ENCODE measurements around the gene EFNA2.
"Not testable (repeated sequence)": the region's sequence is repeated elsewhere in the genome, so short reads cannot be mapped to it uniquely, and the experiment has no call there.

Gene EFNA2

DNA sequence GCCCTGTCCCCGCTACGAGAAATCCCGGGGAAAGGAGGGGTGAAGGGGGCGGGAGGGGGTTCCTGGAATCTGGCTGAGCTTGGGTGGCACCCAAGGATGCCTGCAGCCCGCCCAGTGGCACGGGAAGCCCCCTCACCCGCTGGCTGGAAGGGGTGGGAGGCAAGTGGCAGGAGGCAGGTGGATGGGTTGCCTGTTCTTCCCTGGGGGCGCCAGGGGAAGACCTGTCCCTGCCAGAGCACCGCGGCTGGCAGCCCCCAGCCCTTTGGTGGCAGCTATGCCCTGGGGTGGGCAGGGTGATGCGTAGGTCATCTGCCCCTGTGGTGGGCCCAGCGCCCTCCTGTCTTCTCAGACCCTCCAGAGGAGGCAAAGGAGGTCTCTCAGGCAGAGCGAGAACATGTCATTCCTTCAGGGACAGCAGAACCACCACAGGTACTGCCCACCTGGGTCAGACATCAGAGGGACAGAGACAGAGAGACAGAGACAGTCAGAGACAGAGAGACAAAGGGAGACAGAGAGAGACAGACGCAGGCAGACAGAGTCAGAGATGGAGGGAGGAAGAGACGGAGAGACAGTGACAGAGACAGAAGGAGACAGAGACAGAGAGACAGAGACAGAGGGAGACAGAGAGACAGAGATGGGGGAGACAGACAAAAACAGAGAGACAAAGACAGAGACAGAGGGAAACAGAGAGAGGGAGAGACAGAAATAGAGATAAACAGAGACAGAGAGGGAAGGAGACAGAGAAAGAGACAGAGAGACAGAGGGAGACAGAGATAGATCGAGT, 36.7 kb downstream of the EFNA2 start:
- TF ChIP-seq, protein P1, sequence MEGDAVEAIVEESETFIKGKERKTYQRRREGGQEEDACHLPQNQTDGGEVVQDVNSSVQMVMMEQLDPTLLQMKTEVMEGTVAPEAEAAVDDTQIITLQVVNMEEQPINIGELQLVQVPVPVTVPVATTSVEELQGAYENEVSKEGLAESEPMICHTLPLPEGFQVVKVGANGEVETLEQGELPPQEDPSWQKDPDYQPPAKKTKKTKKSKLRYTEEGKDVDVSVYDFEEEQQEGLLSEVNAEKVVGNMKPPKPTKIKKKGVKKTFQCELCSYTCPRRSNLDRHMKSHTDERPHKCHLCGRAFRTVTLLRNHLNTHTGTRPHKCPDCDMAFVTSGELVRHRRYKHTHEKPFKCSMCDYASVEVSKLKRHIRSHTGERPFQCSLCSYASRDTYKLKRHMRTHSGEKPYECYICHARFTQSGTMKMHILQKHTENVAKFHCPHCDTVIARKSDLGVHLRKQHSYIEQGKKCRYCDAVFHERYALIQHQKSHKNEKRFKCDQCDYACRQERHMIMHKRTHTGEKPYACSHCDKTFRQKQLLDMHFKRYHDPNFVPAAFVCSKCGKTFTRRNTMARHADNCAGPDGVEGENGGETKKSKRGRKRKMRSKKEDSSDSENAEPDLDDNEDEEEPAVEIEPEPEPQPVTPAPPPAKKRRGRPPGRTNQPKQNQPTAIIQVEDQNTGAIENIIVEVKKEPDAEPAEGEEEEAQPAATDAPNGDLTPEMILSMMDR (IDR thresholded peaks at IDR 0.05; ENCODE audit: borderline replicate concordance, control extremely low read depth, extremely low read depth, insufficient read depth, missing control alignments), result no peak
- no peak for DNase-seq (ENCODE audit: low spot score)
- in situ Hi-C loops (cut with MboI; ENCODE audit: low sequenced_read_pairs, unreplicated experiment), result no loop called here

DNA sequence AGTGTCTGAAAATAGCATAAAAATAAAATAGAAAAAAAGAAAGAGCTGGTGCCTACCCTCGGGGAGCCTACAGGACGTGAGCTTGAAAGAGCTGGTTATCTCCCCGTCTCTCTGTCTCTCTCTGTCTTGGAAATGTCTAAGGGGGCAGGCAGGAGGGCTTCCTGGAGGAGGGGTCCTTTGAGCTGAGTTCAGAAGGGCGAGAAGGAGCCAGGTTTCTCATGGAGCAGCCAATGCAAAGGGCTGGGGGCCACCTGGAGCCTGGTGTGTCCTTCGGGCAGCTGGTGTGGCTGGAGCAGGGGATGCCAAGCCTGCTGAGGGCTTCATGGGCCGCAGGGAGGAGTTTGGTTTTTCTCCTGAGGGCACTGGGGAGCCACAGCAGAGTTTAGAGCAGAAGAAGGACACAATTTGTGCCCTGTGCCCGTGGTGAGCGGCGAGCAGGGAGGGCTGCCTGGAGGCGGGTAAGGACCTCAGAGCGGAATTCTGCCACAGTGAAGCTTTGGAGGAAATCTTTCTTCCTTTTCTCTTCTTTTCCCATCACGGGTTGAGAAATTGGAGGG, 38.7 kb downstream of the EFNA2 start:
- in situ Hi-C loops (cut with MboI; ENCODE audit: low sequenced_read_pairs, unreplicated experiment), result no loop called here
- TF ChIP-seq, protein P1 (IDR thresholded peaks at IDR 0.05; ENCODE audit: borderline replicate concordance, control extremely low read depth, extremely low read depth, insufficient read depth, missing control alignments), result no peak
- no peak for DNase-seq (ENCODE audit: low spot score)

DNA sequence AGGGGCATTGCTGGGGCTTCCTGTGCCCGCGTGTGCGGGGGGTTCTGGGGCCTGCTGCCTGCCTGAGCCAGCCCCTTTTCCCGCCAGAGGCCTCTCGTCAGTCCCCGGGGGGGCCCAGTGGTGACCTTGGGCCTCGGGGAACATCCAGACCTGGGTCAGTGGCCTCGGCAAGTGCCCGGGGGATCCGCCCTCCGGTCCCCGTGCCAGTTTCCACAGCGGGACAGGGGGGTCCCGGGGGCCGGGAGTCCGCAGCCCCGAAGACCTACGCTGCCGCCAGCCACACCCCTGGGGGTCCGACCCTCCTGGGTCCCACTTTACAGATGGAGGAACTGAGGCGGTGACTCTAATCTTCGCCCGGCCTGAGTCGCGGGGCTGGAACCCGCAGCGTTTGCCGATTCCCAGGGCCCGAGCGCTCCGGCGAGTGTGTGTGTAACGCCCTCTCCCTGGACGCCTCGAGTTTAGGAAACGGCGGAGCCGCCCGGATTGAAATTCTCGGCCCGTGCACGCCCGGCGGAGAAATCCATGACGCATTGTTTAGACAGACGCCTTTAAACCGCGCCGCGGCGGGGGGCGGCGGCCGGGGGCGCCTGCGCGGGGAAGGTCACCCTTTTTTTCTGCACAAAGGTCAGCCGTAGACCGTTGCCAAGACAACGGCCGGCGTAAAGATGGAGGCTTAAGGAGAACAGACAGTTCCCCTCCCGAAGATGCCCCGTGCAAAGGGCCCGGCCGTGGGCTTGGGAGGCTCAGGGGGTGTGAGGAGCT, 39.3 kb downstream of the EFNA2 start:
- in situ Hi-C loops (cut with MboI; ENCODE audit: low sequenced_read_pairs, unreplicated experiment), result no loop called here
- TF ChIP-seq, protein P1 (IDR thresholded peaks at IDR 0.05; ENCODE audit: borderline replicate concordance, control extremely low read depth, extremely low read depth, insufficient read depth, missing control alignments), result no peak
- peak; percentile 68 for DNase-seq (ENCODE audit: low spot score)

DNA sequence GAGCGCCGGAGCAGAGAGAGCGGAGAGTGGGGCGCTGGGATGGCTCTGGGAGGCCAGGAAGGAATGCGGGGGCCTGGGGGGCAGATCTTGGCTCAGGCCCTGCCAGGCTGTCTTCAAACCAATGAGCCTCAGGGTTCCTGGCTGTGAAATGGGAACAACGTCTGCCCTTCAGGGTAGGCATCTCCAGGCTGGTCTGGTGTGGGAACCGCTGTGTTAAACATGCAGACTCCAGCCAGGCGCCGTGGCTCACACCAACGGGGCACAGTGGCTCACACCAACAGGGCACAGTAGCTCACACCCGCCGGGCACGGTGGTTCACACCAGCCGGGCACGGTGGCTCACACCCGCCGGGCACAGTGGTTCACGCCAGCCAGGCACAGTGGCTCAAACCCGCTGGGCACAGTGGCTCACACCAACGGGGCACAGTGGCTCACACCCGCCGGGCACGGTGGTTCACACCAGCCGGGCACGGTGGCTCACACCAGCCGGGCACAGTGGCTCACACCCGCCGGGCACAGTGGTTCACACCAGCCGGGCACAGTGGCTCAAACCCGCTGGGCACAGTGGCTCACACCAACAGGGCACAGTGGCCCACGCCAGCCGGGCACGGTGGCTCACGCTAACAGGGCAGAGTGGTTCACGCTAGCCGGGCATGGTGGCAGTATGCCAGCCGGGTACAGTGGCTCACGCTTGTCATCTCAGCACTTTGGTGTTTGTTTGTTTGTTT, 40.1 kb downstream of the EFNA2 start:
- in situ Hi-C loops (cut with MboI; ENCODE audit: low sequenced_read_pairs, unreplicated experiment), result no loop called here
- DNase-seq (ENCODE audit: low spot score), result no peak
- TF ChIP-seq, protein P1 (IDR thresholded peaks at IDR 0.05; ENCODE audit: borderline replicate concordance, control extremely low read depth, extremely low read depth, insufficient read depth, missing control alignments), result no peak

DNA sequence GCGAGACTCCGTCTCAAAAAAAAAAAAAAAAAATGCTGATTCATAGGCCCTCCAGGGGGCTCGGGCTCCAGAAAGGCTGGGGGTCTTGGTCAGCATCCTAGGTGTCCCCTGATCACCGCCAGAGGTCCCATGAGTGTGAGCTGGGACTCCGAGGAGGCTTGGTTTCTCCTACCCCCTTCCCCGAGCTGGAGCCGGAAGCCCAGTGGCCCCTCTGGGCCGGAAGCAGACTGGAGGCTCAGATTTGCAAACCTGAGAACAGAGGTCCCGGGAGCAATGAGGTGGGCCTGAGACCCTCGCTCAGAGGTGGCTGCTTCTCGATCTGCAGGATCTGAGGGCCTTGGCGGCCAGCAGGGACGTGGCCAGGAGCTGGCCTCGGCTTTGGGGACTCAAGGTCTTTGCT, 41.5 kb downstream of the EFNA2 start:
- TF ChIP-seq, protein P1 (IDR thresholded peaks at IDR 0.05; ENCODE audit: borderline replicate concordance, control extremely low read depth, extremely low read depth, insufficient read depth, missing control alignments), result no peak
- in situ Hi-C loops (cut with MboI; ENCODE audit: low sequenced_read_pairs, unreplicated experiment), result no loop called here

DNA sequence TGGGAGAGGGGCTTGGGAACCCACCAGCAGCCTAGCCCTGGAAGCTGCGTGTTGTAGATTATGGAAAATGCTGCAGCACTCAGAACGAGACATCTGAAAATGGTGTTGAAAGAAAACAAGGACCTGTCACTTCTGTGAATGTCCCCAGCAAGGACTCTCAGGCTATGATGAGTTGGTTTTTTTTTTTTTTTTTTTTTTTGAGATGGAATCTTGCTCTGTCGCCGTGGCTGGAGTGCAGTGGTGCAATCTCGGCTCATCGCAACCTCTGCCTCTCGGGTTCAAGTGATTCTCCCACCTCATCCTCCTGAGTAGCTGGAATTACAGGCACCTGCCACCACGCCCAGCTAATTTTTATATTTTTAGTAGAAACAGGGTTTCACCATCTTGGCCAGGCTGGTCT, 46.5 kb downstream of the EFNA2 start:
- in situ Hi-C loops (cut with MboI; ENCODE audit: low sequenced_read_pairs, unreplicated experiment), result not testable (repeated sequence)
- peak; percentile 30 for DNase-seq (ENCODE audit: low spot score)

More for the DNA sequence above, 41.5 kb downstream of the EFNA2 start:
- DNase-seq (ENCODE audit: low spot score), result no peak

All from GM13976 (cell line).